Neural crest cell (in vitro differentiated cells): ENCODE results near the gene MYBPC3. TPM values are rescaled to one million over a fixed set of nuclear protein-coding genes. Genes with fewer than 3 reads are reported as not detected.

Experiments used
- DNase-seq: peaks from one replicate; pipeline ENCODE4 v3.0.0; 2021; ENCODE audit warnings: low read depth, mixed read lengths, low spot score
- H3K27ac Mint-ChIP-seq: one replicate; pipeline ENCODE4 v1.8.0; 2021; ENCODE audit warnings: mild to moderate bottlenecking, mixed read lengths; ENCODE audit not compliant: unreplicated experiment
- H3K27me3 Mint-ChIP-seq: 2 replicates; pipeline ENCODE4 v1.8.0; 2021; ENCODE audit warnings: low read depth, mild to moderate bottlenecking, mixed read lengths
- H3K36me3 Mint-ChIP-seq: 2 replicates; pipeline ENCODE4 v1.8.0; 2021; ENCODE audit warnings: low read depth, mild to moderate bottlenecking, mixed read lengths
- H3K4me1 Mint-ChIP-seq: 2 replicates; pipeline ENCODE4 v1.8.0; 2021; ENCODE audit warnings: mixed read lengths
- H3K4me3 Mint-ChIP-seq: one replicate; pipeline ENCODE4 v1.8.0; 2021; ENCODE audit warnings: mild to moderate bottlenecking, mixed read lengths
- H3K9me3 Mint-ChIP-seq: 2 replicates; pipeline ENCODE4 v1.8.0; 2021; ENCODE audit warnings: mixed read lengths
- CTCF ChIP-seq: fragments of 200-600 bp; sonication (generic); conservative IDR thresholded peaks from 2 replicates; pipeline ENCODE4 v1.5.0; 2021; ENCODE audit warnings: antibody characterized with exemption, mild to moderate bottlenecking
- total RNA-seq: library from RNA; stranded (reverse); gene quantifications from 2 replicates; pipeline ENCODE4 v1.2.1, GENCODE V29; 2021

MYBPC3 gene
- total RNA-seq, 1 donor from 2014 or later, result not detected

- no peak for DNase-seq
- no peak for TF ChIP-seq CTCF
Measured at GRCh38 chr11:47342854-47343253, 9.6 kb downstream of the MYBPC3 start.

DNA sequence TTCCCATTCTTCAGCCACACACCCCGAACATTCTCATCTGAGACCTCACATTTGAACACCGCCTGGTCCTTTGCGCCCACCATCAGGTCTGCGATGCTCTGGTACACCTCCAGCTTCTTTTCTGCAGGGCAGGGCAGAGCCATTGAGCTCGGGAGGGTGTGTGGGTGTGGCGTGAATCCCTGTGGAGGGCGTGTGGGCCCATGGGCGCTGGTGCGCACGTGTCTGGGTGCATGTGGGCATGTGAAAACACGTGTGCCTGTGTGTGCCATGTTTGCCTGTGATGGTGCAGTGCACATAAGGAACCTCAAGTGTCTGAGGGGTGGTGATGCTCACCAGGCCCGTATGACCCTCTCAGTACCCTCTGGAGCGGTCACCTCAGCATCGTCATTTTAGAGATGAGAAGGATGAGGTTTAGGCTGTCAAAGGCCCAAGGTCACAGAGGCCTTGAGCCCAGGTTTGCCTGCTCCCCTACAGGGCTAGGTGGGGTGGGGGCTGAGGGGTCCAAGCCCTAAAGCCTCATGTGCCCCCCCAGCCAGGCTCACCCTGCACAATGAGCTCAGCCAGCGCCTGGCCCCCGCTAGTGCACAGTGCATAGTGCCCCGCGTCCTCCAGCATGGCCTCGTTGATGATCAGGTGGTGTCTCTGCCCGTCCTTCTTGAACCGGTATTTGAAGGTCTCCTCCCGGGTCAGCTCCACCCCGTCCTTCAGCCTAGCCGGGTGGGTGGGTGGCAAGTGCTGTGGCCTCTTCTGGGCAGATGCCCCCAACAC is 10.3 kb downstream of the MYBPC3 start:
- no peaks in the 10 kb centered on the region for H3K9me3 Mint-ChIP-seq
- no peak for TF ChIP-seq CTCF

More at GRCh38 chr11:47342854-47343253, 9.6 kb downstream of the MYBPC3 start:
- Mint-ChIP-seq H3K27ac (no peak overlapping the region), H3K36me3 (no peaks in the 10 kb centered on the region), H3K4me1 (peaks cover 10% of the 10 kb centered on the region), H3K9me3 (no peaks in the 10 kb centered on the region), H3K4me3 (no peak overlapping the region), H3K27me3 (no peaks in the 10 kb centered on the region)

DNA sequence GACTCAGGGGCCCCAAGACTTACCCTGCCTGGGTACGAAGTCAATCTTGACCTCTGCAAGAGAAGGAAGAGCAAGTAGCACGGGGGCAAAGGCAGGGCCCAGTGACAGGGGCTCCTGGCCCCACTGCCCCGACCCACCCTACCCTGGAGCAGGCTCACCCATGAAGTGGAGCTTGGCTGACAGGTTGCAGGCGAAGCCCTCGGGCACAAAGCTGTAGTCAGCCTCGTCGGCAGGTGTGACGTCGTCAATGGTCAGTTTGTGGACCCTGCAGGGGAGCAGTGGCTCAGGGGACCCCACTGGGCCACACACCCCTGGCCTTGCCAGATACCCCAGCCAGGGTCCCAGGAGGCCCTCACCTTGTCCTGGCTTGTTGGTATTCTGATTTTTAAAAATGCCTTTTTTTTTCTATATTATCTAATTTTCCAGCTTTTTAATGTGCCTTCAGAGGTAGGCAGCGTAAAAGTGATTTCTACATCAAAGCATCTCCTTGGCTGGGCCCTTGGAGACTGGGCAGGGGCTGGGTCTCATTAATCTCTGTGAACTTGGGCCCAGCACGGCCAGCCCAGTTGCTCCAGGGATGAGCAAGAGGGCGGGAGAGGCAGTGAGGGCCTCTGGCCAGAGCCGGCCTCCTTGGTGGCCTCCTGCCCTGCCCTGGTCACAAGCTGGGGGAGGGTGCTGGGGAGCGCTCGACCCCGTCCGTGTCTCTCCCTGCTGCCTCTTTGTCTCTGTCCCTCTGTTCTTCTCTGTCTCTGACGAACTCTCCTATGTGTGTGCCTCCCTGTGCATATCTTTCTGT is 11.3 kb downstream of the MYBPC3 start:
- H3K4me3 Mint-ChIP-seq, result no peak overlapping the region
- H3K36me3 Mint-ChIP-seq, result no peaks in the 10 kb centered on the region
- peaks cover 10% of the 10 kb centered on the region for H3K4me1 Mint-ChIP-seq
- DNase-seq, result no peak
- H3K9me3 Mint-ChIP-seq, result no peaks in the 10 kb centered on the region
- no peaks in the 10 kb centered on the region for H3K27me3 Mint-ChIP-seq
- no peak overlapping the region for H3K27ac Mint-ChIP-seq
- TF ChIP-seq CTCF, result no peak

More for the DNA sequence above, 10.3 kb downstream of the MYBPC3 start:
- Mint-ChIP-seq H3K27ac (no peak overlapping the region), H3K4me1 (peaks cover 10% of the 10 kb centered on the region), H3K4me3 (no peak overlapping the region), H3K36me3 (no peaks in the 10 kb centered on the region), H3K27me3 (no peaks in the 10 kb centered on the region)
- DNase-seq, result no peak

- DNase-seq, result no peak
- Mint-ChIP-seq H3K27me3 (no peaks in the 10 kb centered on the region), H3K36me3 (no peaks in the 10 kb centered on the region), H3K27ac (no peak overlapping the region), H3K9me3 (no peaks in the 10 kb centered on the region), H3K4me1 (peaks cover 10% of the 10 kb centered on the region), H3K4me3 (no peak overlapping the region)
- TF ChIP-seq CTCF, result no peak
Measured at GRCh38 chr11:47340010-47340409, 12.5 kb downstream of the MYBPC3 start.

DNA sequence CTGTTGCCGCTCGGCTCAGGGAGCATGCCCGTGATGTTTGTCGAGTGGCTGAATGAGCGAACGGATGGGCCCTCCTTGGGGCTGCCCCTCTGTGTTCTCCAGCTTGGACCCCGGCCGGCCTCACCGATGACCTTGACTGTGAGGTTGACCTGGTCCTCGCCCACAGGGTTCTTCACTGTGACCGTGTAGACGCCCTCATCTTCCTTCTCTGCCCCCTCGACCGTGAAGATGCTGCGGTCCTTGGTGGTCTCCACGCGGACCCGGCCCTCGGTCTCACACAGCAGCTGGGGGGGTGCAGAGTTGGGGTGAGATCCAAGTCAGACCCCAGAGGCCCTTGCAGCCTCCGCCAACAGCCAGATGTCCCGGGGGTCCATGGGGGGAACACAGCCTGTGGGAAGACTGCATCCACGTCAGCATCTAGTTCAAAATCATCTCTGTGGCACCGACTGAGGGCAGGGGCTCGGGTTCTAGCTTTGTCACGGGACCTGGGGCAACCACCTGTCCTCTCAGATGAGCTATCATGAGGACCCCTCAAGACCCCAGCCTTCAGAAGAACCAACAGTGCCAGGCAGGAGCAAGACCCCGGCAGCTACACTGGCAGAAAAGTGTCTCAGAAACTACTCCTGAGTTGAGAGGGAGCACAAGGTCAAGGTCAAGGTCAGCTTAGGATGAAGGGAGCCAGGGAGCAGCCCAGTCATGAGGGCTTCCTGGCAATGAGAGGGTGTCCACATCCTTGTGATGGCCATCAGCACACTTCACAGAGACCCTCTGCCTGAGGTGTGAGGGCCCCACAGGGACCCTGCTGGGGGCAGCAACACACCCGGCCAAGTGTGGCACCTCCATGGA is 13.9 kb downstream of the MYBPC3 start:
- Mint-ChIP-seq H3K9me3 (no peaks in the 10 kb centered on the region), H3K27ac (no peak overlapping the region), H3K4me3 (no peak overlapping the region), H3K27me3 (no peaks in the 10 kb centered on the region), H3K36me3 (no peaks in the 10 kb centered on the region), H3K4me1 (peaks cover 10% of the 10 kb centered on the region)
- DNase-seq, result no peak
- no peak for TF ChIP-seq CTCF
